Left ventricle myocardium inferior (tissue), 1 donor: ENCODE data around the gene REPIN1. TPM values are rescaled to one million over a fixed set of nuclear protein-coding genes. Genes with fewer than 3 reads are reported as not detected.

Experiments
- DNase-seq: peaks from one replicate; pipeline ENCODE4 v3.0.0-alpha.2; 2020
- H3K27ac ChIP-seq: fragments of 200-600 bp; replicated peaks from 2 replicates; pipeline ENCODE4 v1.8.0; 2021
- H3K27me3 ChIP-seq: fragments of 200-600 bp; 2 replicates; pipeline ENCODE4 v1.8.0; 2021; ENCODE audit warnings: low read depth
- H3K36me3 ChIP-seq: fragments of 200-600 bp; 2 replicates; pipeline ENCODE4 v1.8.0; 2021
- H3K4me1 ChIP-seq: fragments of 200-600 bp; 2 replicates; pipeline ENCODE4 v1.8.0; 2021
- H3K4me3 ChIP-seq: fragments of 200-600 bp; 2 replicates; pipeline ENCODE4 v1.8.0; 2021; ENCODE audit warnings: mild to moderate bottlenecking, moderate library complexity
- H3K9me3 ChIP-seq: fragments of 200-600 bp; replicated peaks from 2 replicates; pipeline ENCODE4 v1.8.0; 2021
- intact Hi-C: fragments of 100-400 bp; cut with micrococcal nuclease; formaldehyde crosslinking; loops from one replicate; pipeline ENCODE4 v1.11.0; 2022
- total RNA-seq: library from RNA; stranded (reverse); fragmentation: NEBNext Ultra II Directional; extraction: Animal tissue kit (Norgen Biotek cat#: 25700); gene quantifications from one replicate; pipeline ENCODE4 v1.2.1, GENCODE V29; 2021
- TF ChIP-seq, protein P1 (sequence below): fragments of 200-600 bp; IDR thresholded peaks from 2 replicates; pipeline ENCODE4 v1.8.0; 2021; ENCODE audit warnings: antibody characterized with exemption, mild to moderate bottlenecking, borderline replicate concordance
- donor health status: DM: no; HTN: yes; CAD: no; lungs with severe emphysema.

Gene REPIN1
- total RNA-seq, 1 donor from 2014 or later, result 110 TPM

DNA sequence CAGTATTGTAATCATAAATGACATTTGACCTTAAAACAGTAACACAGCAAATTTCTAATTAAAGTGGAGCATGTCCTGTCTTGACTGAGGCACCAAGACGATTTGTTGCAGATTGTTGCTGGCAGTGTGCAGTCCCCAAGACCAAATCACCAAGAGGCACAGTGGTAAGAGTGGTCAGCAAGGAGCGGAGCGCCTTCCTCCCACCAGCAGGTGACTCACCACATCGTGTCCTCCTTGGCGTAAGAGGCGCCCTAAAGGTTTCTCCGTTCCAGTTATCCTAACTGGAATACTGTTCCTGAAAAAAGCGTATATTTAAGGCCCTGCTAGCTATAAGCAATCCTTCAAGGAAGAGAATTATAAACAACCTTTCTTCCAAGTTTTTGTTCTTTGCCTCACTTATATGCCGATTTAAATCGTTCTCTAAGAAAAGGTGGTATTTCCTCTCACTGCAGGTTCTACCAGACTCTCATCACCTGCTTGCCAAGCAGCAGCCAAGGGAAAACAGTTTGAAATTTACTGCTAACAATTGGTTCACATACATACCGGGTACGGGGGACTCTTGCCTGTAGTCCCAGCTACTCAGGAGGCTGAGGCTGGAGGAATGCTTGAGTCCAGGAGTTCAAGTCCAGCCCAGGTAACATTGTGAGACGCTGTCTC is 10.7 kb upstream of the REPIN1 start:
- intact Hi-C loops, result loop anchor here (5.0 kb wide), 1 partner anchor 64 kb away; no protein-coding TSS in a partner anchor

DNA sequence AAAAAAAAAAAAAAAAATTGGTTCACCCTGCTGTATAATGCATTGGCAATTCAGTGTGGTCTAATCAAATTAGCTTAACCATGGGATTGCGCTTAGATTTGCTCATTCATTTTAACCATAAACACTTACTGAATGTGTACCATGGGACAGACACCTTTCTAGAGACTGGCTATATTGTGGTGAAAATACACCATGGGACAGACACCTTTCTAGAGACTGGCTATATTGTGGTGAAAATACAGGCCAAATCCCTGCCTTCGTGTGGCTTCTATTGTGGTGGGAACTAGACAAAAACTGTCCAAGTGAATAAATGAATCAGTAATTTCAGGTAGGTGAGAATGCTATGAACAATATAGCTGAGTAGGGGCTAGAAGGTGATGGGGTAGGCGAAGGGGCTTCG is 10.2 kb upstream of the REPIN1 start:
- no peaks in the 10 kb centered on the region for H3K9me3 ChIP-seq
- no peak overlapping the region for H3K4me3 ChIP-seq
- no peaks in the 10 kb centered on the region for H3K36me3 ChIP-seq
- no peak overlapping the region for H3K27ac ChIP-seq
- no peaks in the 10 kb centered on the region for H3K27me3 ChIP-seq
- TF ChIP-seq, protein P1, sequence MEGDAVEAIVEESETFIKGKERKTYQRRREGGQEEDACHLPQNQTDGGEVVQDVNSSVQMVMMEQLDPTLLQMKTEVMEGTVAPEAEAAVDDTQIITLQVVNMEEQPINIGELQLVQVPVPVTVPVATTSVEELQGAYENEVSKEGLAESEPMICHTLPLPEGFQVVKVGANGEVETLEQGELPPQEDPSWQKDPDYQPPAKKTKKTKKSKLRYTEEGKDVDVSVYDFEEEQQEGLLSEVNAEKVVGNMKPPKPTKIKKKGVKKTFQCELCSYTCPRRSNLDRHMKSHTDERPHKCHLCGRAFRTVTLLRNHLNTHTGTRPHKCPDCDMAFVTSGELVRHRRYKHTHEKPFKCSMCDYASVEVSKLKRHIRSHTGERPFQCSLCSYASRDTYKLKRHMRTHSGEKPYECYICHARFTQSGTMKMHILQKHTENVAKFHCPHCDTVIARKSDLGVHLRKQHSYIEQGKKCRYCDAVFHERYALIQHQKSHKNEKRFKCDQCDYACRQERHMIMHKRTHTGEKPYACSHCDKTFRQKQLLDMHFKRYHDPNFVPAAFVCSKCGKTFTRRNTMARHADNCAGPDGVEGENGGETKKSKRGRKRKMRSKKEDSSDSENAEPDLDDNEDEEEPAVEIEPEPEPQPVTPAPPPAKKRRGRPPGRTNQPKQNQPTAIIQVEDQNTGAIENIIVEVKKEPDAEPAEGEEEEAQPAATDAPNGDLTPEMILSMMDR, result no peak
- H3K4me1 ChIP-seq, result peaks cover 13% of the 10 kb centered on the region
- intact Hi-C loops, result loop anchor here (5.0 kb wide), 1 partner anchor 64 kb away; no protein-coding TSS in a partner anchor
- no peak for DNase-seq

More for the DNA sequence above, 10.7 kb upstream of the REPIN1 start:
- no peaks in the 10 kb centered on the region for H3K9me3 ChIP-seq
- no peak overlapping the region for H3K27ac ChIP-seq
- peaks cover 13% of the 10 kb centered on the region for H3K4me1 ChIP-seq
- no peak overlapping the region for H3K4me3 ChIP-seq
- H3K27me3 ChIP-seq, result no peaks in the 10 kb centered on the region
- DNase-seq, result no peak
- H3K36me3 ChIP-seq, result no peaks in the 10 kb centered on the region
- TF ChIP-seq, protein P1, result no peak

DNA sequence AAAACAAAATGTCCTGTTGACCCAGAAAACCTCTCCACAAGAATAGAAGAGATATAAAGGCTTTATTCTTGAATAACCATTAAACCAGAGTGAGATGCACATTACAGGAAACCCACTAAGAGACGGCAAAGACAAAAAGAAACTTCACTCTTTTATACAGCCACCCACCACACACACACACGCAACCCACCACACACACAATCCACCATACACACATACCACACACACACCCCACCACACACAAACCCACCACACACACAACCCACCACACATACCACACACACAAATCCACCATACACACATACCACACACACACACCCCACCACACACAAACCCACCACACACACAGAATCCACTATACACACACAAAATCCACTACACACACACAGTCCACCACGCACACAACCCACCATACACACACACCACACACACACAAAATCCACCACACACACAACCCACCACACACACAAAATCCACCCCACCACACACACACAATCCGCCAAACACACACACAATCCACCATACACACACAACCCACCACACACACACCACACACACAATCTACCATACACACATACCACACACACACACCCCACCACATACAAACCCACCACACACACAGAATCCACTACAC is 9.5 kb upstream of the REPIN1 start:
- Histone ChIP-seq H3K36me3 (no peaks in the 10 kb centered on the region), H3K4me3 (no peak overlapping the region), H3K27me3 (no peaks in the 10 kb centered on the region), H3K4me1 (peaks cover 13% of the 10 kb centered on the region), H3K27ac (no peak overlapping the region), H3K9me3 (no peaks in the 10 kb centered on the region)
- no peak for DNase-seq
- TF ChIP-seq, protein P1, result no peak
- intact Hi-C loops, result loop anchor here (5.0 kb wide), 1 partner anchor 63 kb away; no protein-coding TSS in a partner anchor

DNA sequence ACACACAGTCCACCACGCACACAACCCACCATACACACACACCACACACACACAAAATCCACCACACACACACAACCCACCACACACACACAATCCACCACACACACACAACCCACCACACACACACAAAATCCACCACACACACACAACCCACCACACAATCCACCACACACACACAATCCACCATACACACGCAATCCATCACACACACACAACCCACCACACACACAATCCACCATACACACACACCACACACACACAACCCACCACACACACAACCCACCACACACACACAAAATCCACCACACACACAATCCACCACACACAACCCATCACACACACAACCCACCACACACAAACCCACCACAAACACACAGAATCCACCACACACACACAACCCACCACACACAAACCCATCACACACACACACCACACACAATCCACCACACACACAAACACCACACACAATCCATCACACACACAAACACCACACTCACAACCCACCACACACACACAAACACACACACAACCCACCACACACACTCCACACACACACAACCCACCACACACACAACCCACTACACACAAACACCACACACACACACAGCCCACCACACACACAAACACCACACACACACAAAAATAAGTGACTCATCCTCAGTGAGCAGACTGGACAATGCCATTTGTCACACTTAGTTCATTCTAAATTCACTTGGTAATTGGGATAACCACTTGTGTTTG is 8.8 kb upstream of the REPIN1 start:
- intact Hi-C loops, result loop anchor here (5.0 kb wide), 1 partner anchor 63 kb away; no protein-coding TSS in a partner anchor
- no peaks in the 10 kb centered on the region for H3K27me3 ChIP-seq
- H3K9me3 ChIP-seq, result no peaks in the 10 kb centered on the region
- no peak overlapping the region for H3K4me3 ChIP-seq
- H3K36me3 ChIP-seq, result no peaks in the 10 kb centered on the region
- DNase-seq, result no peak
- H3K27ac ChIP-seq, result no peak overlapping the region
- peaks cover 13% of the 10 kb centered on the region for H3K4me1 ChIP-seq
- TF ChIP-seq, protein P1, result no peak

DNA sequence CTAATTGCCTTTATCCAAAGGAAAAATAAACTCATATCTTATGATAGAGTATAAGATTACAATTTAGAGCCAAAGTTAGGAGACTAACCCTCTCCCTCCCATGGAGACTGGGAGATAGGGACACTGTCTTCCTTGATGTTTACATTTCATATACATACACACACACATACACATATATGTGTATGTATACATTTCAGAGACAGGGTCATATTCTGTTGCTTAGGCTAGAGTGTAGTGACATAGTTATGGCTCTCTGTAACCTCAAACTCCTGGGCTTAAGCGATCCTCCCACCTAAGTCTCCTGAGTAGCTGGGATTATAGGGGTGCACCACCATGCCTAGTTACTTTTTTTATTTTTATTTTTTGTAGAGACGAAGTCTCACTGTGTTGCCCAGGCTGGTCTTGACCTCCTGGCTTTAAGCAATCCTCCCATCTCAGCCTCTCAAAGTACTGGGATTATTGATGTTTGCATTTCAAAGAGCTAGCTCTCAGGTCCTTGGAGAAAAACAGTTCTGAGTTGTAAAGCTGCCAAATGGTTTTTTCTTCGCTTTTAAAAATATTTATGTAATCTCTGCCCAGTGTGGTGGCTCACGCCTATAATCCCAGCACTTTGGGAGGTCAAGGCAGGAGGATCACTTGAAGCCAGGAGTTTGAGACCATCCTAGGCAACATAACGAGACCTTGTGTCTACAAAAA is 8.1 kb upstream of the REPIN1 start:
- TF ChIP-seq, protein P1, result no peak
- Histone ChIP-seq H3K27ac (no peak overlapping the region), H3K9me3 (no peaks in the 10 kb centered on the region), H3K36me3 (no peaks in the 10 kb centered on the region), H3K27me3 (no peaks in the 10 kb centered on the region), H3K4me1 (peaks cover 13% of the 10 kb centered on the region), H3K4me3 (no peak overlapping the region)
- intact Hi-C loops, result no loop called here
- no peak for DNase-seq
